NCI-H1048 (cell line): ENCODE measurements around the gene UNC93B1.

ENCODE experiments used
- DNase-seq: peaks from one replicate; lab custom pipeline; 2025; lab: John Stamatoyannopoulos, UW

UNC93B1 gene

DNA sequence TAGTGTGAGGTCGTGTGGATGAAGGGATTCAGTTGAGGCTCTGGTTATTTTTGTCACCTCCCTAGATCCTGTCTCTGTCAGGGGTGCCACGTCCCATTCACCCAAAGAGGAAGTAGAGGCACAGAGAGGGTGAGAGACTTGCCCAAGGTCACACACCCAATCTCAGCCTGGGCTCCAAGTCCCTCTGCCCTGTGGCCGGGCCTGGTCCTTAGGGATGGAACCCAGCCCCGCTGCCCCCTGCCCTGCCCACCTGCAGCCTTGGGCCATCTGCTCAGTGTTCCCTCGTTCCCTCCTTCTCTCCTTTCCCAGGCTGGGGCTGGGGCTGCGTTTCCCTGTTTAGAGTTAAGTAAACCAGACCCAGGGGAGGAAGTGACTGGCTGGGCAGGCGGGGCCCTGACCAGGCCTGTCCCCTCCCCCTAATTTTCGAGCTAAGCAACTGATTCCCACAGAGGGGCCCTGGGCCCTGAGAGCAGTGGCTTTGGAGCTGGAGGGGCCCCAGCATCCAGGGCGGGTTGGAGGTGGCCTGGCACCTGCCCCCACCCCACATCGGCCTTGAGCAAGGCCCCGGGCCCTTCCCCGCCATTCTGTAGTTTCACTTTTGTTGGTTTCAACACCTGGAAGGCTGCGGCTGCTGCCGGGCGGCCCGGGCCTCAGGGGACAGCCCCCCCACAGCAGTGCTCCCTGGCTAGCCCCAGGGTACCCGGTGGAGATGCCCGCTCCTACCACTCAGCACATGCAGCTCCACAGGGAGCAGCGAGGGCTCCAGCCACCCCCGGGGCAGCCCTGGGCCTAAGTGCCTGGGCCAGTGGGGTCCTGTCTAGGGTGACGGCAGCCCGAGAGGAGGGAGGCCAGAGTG is 36.4 kb upstream of the UNC93B1 start:
- no peak for DNase-seq

DNA sequence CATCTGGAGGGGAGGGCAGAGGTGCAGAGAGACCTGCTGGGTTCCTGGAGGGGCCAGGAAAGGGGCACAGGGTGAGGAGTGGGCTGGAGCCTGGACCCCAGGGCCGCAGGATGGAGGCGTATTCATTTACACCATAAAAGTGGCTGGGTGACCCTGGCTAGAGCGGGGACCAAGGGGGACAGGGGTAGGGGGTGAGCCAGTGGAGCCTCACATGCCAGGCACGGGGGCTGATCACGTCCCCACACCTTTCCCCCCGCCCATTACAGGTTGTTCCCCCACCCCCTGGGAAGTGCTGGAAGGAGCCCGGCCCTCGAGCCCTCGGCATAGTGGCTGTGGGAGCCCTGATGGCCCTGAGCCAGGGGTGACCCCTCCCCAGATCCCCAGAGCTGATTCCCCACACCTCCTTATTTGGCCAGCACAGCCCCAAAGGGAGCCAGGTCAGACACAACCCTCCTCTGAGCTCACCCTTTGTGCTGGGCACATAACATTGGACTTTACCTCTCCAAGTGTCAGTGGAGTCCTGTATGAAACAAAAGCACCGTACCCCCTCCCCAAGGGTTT is 35.7 kb upstream of the UNC93B1 start:
- no peak for DNase-seq

DNA sequence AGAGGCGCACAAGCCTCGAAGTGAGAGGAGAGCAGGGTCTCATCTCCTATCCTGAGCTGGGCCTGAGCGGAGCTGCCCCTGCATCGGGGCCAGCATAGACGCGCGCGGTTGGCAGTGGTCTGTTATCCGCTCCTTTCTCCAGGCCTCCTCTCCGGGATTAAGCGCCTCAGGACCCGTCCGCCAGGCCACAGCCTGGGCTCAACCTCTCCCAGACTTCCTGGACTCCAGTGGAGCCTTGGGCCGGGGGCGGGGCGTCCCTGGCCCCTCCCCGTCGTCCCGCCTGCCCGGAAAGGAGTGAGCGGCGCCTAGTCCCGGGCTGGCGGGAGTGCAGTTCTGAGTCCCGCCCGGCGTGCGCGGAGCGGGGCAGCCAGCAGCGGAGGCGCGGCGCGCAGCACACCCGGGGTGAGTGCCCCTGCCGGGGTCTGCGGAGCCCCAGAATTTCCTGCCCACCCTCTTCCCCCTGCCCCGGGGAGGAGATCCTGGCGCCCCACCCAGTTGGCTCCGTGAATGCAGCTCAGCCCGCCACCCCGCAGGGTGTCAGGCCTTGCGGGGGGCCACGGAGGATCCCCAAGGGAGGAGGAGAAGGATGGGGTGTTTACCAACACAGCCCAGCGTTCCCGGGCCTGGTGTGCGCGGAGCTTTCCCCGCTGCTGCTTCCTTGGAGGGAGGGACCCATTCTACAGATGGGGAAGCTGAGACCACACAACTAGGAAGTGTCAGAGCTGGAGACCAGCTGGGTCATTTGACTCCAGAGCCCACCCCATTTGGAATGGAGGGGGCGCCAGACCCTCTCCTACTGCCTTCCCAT is 35.0 kb upstream of the UNC93B1 start, which contains the start of gene TCIRG1:
Gene TCIRG1, plus strand, starts transcription at position 308 of the 808 bp plus-strand sequence. CDS start 2,247 bp downstream, outside the sequence.
- no peak for DNase-seq

DNA sequence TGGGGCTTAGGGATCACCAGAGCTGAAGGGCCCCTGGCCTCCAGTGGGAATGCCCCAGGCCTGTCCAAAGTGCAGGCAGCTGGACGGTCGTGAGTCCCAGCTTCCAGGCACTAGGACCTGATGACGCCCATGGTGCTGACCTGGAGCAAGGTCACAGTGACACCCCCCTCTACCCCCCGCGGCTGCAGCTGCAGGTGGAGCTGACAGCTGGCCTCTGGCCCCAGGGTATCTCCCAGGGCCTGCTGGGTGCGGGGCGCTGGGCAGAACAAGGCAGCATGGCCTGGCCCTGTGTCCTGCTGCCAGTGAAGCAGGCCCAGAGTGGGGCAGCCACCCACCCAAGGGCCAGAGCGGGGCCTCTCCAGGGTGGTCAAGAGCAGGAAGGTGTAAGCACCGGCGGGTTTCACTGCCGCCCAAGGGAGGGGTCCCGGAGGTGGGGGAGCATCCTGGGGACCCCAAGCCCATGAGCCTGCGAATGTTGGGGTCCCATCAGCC is 34.4 kb upstream of the UNC93B1 start:
- DNase-seq, result no peak

DNA sequence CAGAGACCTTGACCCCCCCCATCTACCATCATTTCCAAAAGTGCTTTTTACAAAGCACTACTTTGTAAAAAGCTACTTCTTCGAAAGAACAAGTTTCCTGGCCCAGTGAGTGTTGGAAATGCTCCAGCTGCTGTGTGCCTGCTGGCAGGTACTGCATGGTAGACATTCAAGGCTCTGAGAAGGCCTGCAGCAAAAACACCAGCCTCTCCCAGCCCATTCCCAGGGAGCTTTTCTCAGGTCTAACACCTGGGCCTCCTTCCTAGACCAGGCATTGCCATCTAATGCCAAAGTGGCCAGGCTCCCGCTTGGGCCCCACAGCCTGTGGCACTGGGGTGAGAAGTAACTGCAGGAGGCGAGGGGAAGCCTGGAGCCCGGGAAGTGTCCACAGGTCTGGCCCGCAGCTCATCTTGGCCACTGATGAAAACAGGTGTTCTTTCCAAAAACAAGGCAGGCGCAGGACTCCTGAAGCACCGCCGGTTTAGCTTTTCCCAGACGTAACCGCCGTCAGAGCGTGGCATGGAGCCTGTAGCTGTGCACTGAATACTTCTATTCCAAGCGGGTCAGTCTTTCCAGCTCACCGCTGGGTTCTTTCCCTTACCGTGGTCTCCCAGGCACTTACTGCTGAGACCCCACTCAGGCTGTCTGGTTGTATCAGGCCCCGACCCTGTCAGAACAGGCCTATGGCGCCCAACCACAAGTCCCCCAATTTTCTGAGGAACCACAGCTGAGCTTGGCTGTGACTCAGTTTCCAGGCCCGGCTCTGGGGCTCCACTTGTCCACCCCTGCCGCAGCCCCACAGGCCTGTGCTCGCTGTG is 33.7 kb upstream of the UNC93B1 start:
- no peak for DNase-seq

DNA sequence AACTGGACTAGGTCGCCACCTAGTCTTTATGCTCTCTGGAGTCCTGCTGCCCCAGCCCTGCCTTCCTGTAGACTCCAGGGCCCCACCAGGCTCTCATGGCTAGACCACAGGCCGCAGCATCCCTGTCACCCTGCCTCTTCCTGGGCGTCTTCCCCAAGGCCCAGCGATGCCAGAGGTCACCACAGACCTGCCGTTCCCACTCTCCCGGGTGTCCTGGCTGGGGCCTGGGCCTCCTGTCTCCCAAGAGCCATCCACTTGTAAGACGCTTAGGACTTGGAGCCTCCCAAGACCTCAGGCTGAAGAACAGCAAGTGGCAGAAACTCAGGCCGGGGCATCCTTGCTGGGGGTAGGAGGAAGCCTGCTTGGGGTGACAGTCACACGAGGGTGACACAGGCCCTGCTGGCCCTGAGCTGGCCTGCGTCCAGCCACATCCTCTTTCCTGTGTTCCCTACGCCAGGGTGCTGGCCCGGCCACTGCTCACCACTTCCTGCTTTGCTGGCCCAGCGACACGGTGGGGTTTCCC is 32.9 kb upstream of the UNC93B1 start:
- no peak for DNase-seq

DNA sequence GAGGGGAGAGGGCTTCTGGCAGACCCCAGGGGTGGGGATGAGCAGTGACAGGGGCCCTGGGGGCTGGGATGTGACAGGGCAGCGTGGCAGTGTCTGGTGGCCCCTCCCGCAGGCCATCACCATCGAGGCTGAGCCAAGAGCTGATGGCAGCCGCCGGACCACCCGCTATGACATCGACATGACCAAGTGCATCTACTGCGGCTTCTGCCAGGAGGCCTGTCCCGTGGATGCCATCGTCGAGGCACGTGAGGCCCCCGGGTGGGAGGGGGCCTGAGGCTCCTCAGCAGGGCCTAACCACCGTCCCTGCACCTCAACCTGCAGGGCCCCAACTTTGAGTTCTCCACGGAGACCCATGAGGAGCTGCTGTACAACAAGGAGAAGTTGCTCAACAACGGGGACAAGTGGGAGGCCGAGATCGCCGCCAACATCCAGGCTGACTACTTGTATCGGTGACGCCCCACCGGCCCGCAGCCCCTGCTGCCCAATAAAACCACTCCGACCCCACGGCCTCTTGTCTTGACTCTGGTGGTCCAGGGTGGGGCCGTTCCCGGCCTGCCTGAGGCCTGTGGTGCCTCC is 32.3 kb upstream of the UNC93B1 start:
- no peak for DNase-seq

DNA sequence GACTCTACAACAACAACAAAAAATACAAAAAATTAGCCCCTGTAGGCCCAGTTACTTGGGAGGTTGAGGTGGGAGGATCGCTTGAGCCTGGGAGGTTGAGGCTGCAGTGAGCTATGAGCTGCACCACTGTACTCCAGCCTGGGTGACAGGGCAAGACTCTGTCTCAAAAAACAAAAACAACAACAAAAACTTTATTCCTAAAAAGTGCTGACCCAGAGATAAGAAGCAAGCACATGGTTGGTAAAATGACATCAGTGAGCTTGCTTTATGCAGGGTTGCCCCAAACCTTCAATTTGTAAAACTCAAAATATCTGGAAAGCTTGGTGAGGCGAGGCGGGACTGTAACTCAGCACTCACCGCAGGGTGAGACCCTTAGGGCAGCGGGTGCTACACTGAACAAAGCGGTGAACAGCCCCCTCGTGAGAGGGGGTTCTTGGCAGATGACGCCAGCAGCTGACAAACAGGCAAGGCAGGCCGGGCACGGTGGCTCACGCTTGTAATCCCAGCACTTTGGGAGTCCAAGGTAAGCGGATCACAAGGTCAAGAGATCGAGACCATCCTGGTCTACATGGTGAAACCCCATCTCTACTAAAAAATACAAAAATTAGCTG is 31.5 kb upstream of the UNC93B1 start:
- no peak for DNase-seq

DNA sequence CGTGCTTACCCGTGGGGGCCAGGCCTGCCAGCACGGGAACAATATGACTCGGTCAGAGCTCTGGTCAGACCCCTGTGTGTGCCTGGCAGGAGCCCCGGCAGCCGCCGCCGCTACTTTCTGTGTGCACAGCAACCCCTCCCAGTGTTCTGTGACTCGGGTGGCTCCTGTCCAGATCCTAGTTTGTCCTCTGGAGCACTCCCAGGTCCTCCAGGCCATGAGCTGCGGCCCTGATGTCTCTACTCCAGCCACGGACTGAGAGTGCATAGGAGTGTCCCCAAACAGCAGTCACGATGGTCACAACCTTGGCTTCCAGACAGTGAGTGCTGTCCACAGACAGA is 29.8 kb upstream of the UNC93B1 start:
- no peak for DNase-seq

DNA sequence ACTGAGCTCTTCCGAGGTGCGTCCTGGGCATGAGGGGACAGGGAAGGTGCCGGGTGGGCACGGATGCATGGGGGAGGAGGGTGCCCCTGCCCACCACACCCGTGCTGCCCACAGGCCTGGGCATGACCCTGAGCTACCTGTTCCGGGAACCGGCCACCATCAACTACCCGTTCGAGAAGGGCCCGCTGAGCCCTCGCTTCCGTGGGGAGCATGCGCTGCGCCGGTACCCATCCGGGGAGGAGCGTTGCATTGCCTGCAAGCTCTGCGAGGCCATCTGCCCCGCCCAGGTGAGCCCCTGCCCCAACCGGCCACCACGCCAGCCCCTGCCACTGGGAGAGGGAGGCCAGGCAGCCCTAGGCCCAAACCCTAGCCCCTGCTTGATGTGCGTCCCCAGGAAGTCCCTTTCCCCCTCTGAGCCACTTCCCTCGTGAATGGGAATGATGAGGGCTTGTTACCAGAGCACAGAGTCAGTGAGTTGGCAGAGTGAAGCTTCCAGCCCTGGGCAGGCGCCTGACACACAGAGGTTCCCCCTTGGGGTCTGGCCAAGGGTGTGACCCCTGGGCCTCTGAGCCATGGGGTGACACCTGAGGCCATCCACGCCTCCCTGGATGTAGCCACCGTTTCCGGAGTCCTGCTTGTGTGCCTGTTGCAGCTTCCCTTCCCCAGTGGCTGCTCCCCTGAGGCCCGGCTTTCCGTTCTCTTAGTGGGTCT is 29.3 kb upstream of the UNC93B1 start:
- no peak for DNase-seq

DNA sequence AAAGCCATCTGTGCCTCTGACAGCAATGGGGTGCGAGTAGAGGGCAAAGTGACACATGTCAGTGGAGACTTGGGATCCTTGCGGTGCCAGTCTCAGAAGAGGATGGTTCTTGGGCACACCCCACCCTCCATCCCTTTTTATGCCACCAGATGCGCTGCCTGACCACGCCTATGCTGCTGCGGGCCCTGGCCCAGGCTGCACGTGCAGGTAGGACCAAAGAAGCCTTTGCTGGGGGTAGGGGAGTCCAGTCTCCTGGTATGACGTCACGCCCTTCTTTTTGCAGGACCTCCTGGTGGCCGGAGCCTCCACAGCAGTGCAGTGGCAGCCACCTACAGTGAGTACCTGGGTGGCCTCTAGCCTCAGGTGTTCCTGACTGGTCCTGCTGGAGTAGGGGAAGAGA is 28.1 kb upstream of the UNC93B1 start:
- no peak for DNase-seq

DNA sequence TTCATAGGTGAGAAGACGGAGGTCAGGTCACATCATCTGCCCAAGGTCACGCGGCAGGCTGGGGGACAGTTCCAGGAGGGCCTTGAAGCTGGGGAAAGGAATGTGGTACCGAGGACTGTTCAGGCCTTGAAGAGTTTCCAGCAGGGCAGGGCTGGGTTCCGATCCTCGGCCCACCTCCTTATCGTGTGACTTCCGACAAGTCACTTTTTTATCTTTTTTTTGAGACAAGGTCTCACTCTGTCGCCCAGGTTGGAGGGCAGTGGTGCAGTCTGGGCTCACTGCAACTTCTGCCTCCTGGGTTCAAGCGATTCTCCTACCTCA is 27.2 kb upstream of the UNC93B1 start:
- DNase-seq, result no peak

DNA sequence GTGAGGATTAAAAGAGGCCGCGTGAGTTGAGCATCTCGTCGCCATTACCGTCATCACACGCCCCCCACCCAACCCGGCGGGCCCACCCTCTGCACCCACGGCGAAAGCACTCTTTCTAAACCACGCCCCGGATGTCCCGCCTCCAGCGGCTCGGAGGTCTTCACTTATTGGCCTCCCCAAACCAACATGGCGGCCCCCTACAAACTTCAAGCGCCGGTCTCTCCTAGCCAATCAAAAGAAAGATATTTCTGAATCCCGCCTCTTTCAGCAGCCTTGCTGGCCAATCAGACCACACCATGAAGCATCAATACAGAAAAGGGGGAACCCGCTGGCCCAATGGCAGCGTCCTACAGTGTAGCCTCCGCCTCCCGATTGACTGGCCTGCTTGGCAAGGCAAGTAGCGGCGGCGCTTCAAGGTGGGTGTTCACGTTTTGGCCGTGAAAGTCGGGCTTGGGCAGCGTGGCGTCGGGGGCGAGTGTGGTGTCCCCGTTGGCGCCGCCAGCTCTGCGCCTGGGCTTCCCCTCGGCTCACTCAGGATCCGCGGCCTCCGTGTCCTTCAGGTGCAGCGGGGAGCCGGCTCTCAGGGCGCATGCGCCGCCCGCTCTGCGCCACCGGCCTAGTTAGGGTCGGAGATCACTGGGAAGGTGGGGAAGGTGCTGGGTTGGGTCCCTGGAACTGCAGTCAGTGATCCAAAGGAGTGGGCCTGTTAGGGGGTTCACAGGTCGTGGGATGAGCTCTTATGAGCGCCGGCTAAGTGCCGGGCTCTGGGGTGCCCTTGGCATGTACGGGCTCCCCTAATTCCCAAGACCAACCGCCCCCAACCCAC is 26.6 kb upstream of the UNC93B1 start, which contains the start of gene NDUFS8:
Gene NDUFS8, plus strand, starts transcription at position 364 of the 826 bp plus-strand sequence. CDS start 1,471 bp downstream, outside the sequence.
- DNase-seq, result peak; percentile 95

DNA sequence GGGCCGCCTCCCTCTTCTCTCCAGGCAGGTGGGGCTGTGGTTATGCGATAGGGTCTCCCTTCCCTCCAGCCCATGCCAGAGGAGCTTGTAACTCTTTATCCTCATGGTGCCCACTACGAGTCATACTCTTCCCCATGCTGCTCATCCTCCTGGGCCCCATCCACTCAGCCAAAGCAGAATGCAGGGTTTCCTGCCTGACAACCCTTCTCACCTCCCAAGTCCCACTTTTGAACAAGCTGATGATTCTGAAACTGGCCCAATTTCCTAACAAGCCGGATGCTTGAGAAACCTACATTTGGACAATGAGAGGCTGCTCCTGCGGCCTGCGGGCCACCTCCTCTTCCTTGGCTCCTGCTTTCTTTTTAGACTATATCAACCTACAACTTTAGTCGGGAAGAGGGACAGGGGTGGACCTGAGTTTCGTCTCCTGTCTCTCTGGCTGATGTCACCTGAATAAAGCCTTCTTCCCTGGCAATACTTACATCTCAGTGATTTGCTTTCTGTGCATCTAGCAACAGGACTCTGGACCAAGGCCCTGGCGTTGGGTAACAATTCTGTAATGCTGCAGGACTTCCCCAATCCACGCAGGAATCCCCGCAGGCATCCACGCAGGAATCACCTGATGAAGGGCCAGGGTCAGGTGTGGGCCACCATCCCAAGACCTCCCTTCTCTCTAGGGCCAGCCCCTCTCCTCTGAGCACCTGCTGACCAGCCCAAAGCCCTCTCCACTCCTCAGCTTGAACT is 25.1 kb upstream of the UNC93B1 start:
- DNase-seq, result no peak

DNA sequence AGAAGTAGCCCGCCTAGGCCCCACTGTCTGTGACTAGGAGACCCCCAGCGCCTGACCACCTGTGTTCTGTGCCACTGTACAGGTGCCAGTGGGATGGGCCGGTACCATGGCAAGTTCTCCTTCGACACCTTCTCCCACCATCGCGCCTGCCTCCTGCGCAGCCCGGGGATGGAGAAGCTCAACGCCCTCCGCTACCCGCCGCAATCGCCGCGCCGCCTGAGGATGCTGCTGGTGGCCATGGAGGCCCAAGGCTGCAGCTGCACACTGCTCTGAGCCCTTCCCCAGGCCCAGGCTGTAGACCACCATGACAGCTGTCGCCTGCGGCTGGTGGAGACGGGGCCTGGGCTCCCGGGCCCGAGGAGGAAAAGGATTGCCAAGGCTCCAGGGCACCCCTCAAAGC is 23.8 kb upstream of the UNC93B1 start:
- no peak for DNase-seq

DNA sequence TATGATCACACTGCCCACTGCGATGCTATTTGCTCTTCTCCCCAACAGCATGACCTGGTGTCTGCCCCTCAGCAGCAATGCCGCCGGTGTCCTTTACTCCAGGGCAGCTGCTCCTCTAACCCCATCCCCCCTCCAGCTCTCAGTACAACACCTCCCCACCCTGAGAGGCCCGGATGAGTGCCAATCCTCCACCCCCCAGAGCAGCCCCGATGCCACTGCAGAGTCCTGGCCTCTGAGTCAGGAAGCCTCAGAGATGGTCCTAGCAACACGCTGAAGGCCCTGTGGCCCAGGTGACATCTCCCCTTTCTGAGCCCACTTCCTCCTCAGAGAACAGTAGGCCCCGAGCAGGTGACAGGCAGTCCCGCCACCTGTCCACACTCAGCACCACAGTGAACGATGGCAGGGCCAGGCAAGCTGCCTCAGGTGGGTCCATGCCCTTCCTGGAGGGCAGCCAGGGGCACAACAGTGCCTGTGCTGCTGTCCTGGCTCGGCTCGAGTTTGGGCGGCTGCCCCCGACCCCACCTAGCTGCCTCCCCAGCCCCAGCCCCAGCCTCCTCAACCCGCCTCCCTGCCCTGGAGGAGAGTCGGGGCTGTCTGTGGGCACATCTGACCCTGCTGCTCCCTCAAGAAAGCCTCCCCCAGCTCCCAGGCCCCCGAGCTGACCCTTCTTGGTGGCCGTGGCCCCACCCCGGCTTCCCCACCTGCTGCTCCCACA is 22.7 kb upstream of the UNC93B1 start:
- DNase-seq, result no peak

DNA sequence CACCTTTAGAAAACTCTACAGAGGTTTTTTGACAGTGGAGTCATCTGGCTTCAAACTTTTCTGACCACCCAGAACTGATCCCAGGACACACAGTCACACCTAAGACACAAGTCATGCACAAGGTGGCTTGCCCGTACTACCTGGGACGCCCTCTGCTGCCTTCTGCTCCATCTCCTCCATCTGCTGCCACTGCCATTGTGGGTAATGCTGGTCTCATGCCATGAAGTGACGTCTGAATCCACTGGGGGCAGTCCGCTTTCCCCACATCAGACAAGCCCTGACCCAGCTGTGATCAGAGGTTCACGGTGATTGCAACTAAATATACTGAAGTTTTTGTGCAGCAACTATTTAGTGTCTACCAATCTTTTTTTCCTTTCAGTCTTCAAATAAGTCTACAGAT is 21.1 kb upstream of the UNC93B1 start:
- no peak for DNase-seq

DNA sequence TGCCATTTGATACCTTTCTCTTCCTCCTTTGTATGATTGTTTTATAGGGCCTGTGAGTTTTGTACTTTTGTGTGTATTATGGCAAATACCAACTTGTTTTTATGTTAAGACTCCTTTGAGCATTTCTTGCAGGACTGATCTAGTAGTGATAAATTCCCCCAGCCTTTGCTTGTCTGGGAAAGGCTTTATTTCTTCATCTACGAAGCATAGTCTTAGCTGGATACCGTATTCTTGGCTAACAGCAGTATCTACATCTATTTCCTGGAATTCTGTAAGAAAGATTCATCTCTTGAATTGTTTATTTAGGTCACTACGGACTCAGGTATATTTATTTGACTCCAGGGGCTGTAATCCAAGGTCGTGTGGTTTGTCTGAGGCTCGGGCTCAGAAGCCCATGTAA is 20.6 kb upstream of the UNC93B1 start:
- DNase-seq, result no peak
